NCI-H69 (cell line): Measurements from ENCODE around the gene HOXA11.

ENCODE experiments used
- DNase-seq: peaks from one replicate; lab custom pipeline; 2025; lab: John Stamatoyannopoulos, UW

HOXA11 gene

DNA sequence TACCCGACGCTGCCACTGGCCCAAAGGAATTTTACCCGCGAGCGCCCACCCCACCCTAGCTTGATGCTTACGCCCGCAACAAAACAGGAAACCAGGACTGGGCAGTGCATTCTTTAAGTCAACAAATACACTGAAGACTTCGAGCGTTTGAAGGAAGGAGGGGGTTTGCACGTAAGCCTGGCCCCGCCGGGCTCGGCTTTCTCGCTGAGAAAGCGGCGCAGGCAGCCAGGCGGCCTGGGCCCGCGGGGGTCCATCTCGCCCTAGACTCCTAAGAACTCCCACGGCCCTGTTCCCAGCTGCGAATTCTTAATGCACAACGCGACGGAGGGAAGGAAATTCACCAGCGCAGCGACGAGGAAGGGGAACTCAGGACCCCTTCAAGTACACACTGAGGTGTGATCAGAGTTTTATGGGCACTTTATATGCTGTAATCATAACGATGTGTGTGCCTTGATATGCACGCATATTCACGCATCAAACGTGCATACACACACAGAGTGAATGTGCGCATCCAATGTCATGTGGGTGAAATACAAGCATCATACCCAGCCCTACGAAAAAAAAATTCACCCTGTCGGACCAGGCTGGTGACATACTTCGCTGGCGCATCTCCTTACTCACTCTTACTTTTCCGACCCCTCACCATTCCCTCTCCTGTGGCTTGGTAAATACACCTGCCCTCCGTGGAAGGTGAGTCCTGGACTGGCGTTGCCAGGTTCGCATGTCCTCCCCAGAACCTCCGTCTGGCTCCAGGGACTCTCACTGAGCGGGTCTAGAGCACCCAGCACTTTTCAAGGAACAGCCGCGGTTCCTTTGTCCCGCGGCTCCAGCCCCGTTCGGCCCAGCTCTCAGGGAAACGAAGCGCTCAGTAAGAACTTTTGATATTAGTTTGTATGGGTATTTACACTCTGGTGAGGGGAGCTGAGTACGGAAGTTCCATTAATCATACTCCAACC lies 20.6 kb upstream of the HOXA11 start:
- DNase-seq, result peak; percentile 58

DNA sequence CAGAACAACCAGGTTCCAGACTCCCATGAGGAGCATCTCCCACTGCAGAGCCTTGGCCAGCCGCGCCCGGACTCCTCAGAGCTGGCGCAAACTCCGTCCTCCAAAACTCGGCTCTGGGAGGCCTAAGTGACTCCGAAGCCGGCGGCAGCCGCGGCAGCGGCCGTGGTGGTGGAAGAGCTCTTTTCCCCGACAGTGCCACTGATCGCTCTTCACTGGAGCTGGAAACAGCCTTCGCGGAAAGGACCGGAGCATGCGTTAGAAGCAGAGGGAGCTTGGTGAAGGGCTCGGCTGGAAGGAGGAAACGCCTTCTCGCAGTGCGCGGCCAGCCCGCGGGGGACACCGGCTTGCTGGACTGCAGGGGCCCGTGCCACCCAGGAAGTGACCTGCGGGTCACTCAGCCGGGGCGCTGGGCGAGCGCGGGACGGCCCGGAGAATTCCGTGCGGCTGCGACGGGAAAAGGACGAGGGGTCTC lies 19.9 kb upstream of the HOXA11 start:
- DNase-seq, result peak; percentile 72

DNA sequence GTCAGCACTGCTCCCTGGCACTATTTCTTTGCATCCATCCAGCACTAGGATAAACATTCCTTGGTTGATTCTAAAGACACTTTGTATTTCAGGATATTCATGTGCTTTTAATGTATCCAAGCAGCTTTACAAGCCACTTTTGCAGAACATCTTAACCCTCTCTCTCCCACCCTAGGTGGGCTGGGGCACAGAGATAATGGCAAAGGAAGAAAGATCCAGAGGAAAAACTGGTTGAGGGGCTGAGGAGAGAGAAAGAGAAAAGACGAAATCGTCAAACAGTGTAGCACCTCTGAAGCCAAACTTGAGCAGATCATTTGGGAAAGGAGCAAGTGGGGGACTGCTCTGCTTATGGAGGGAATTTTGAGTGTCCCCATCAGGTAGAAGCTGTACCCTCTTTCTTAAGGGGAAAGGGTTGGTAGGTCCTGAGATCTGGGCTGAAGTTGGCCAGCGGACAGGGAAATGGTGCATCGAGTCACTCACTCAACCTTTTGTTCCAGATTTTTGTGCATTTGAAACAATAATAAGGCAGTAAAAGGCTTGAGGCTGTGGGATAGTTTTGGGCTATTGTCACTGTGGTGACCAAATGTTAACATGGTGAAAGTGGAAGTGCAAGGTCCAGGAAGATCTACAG lies 19.0 kb upstream of the HOXA11 start:
- no peak for DNase-seq

DNA sequence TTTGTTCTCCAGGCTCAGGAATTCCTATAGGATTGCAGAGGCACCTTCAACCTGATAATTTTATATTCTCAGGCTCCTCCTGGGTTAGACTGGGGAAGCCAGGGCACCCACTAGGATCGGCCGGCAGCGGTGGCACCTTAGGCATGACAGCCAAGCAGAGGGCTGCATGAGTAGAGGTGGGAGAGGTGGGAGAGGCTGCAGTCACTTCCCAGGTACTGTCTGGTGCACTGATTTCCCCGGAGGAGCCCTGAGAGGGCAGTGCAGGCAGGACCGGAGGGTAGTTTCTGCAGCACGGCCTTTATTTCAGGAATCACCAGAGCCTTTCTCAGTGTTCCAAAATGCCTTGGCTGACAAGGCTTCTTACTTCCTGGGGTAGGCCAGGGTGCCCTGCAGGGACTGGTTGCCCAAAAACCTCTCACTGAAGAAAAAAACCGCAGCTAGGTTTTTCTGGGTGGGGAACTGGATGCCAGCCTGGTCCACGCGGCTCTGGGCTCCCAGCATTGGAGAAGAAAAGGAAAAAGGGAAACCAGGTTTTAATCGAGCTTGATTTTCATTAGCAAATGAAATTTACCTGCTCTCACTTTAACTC lies 18.4 kb upstream of the HOXA11 start:
- DNase-seq, result no peak

DNA sequence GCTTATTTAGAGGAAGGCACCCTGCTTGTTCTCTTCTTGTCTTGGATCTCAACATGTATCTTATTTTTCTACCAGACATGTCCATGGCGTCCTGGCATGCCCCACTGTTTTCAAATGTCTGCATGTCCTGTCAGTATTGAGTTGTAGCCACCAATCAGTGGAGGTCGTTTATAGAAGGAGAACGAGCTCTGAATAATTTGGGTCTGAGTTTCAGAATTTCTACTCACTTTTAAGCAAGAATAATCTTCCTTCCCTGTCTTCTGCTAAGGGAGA lies 17.8 kb upstream of the HOXA11 start:
- DNase-seq, result no peak

DNA sequence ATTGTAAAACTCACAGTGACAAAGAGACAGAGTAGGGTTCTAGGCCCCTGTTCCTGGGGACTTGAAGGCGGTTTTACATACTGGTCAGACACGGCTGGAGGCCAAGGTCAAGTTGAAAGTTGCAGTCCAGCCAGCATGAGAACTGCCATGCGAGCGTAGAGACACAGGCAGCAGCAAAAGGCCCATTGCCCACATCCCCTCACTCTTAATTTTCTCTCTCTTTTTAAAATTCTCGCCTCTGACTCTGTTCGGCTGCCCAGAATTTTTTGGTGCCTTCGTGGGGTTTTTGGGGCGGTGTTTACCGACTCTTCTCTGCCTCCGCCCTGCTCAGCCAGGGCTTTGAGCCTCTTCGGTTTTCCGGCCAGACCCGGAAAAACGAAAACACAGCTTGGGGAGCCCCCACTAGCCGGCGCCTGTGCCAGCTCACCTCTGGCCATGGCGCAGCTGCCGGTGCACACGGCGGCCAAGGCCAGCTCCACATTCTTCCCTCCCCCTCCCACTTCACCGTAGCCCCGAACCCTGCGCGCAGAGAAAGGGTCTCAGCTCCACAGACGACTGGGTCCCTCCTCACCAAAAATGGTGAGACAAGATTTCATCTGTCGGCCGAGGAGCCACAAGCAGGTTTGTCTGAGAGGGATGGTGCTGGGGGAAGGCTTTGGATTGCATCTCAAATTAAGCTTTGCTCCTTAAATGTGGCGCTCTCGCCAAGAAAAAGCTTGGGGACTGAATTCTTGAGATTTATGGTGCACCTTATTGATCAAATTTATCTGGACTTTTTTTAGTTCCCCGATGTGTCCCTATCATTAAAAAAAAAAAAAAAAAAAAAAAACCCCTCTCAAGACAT lies 17.2 kb upstream of the HOXA11 start:
- no peak for DNase-seq

DNA sequence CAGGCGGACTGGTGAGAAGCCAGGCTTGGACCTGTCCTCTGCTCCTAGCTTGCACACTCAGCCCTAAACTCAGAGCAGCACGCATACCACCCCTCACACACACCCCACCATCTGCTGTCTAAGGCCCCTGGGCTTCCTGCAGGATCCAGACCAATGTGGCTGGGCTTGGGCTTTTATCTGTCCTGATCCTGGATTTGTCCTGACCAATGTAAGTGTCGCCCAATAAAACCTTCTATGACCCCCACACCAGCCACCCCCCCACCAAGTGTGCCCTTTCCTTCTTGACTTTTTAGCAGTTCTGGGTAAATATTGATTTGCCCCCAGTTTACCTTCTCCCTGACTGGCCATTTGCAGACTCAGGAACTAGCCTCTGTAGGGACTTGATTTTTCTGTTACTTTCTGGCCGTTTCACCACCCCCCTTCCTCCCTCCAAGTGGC lies 16.6 kb upstream of the HOXA11 start:
- DNase-seq, result peak; percentile 55

DNA sequence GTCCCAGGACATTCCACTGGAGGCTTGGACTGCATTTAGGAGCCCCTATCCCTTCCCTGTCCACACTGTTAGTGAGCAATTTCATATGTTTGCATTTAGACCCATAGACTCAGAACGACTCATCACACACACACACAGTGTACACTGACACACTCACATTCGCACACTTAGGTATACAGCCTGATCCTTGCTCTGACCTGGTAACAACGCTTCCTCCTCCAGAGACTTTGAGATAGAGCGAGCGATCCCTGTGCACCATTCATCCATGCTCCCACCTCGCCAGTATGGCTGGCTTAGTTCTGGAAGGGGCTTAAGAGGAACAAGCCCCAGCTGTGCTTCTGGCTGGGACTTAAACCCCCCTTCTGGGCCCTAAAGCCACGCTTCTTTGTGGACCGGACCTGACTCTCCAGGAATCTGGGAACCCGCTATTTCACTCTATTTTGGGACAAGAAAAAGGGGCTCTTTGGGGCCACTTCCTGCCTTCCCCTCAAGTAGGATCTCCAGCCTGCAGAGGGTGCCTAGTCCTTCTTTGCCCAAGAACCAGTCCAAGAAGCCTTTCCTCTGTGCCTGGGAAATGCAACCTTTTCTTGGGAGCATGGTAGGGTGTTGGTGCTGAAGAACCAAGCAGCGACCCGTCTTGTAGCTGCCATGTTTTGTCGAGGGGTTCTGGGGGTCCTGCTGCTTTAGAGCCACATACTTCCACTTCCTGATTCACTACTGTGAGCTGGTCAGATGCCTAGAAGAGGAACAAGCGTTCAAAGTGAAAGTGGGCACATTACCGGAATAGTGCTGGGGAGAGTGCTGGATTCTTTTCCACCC lies 15.9 kb upstream of the HOXA11 start:
- peak; percentile 60 for DNase-seq

DNA sequence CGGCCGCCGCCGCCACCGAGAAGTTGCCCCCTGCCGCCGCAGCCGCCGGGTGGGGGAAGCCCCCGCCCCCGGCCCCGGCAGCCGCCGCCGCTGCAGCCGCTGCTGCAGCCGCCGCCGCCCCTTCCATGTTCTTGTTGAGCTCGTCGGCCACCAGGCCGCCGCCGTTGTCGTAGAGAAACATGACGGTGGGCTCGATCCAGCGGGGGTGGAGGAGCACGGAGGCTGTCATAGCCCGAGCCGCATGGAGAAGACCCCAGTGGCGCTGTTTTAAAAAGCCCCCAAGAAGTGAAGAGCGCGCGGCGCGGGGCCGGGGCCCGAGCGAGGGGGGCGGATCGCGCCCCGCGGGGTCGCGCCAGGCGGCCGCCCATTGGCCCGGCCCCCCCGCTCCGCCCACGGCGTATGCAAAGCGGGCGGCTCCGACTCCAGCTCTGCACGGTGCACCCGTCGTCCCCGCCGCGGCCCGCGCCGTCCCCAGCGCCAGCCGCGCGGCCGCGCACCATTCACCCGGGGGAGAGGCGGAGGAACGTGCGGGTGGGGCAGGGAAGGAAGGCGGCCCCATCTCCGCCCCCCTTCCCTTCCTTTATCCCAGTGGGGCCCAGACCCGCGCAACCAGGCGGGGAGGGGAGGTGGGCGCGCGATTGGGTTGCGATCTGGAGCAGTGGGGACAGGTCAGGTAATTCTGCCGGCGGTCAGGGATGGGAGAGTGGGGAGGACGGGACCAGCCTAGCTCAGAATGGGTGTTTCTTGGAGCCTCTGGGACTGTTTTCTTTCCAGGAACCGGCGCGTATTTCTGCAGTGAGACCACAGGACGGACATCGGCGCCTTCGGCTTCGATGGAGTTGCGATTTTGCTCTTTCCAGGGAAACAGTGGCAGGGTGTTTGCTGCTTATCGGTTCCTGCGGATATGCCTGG lies 15.1 kb upstream of the HOXA11 start, which contains the start of gene HOXA13:
TSS of gene HOXA13 (minus strand) at position 243 of the 912 bp plus-strand sequence. CDS start at position 229, 14 bp downstream.
- DNase-seq, result peak; percentile 87

DNA sequence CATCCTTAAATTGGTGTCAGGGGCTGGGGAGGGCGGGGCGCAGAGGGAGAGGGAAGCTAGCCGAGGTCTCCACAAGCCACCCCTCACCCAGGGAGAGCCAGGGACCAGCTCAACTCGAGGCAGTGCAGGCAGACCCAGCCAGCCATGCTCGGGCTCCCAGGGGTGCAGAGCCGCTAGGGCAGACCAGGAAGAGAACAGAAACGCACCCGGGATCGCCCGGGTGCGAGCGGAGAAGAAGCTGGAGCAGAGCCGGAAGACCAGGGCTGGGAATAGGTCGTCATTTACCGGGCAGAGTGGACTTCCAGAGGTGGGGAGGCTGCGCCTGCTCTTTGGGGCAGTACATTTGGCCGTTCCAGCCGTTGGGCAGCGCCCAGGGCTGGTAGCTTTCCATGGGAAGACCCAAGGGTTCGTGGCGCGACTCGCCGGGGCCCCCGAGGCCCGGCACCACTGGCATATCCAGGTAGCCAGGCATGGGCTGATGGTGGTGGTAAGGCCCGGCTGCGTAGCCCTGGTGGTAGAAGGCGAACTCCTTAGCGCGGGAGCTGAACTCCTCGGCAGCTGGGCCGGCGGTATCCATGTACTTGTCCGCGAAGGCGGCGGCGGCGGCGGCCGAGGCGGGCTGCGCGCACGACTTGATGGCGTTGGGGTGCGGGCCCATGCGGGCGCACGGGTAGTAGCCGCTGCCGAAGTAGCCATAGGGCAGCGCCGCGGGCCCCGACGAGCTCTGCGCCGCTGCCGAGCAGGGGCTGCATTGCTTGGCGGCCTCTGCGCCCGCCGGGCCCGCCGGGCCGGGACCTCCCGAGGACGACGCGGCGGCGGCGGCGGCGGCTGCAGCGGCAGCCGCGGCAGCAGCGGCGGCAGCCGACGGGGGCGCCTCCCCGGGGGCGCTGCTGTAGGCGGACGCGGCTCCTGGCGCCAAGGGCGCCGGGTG lies 14.1 kb upstream of the HOXA11 start:
- DNase-seq, result peak; percentile 72

DNA sequence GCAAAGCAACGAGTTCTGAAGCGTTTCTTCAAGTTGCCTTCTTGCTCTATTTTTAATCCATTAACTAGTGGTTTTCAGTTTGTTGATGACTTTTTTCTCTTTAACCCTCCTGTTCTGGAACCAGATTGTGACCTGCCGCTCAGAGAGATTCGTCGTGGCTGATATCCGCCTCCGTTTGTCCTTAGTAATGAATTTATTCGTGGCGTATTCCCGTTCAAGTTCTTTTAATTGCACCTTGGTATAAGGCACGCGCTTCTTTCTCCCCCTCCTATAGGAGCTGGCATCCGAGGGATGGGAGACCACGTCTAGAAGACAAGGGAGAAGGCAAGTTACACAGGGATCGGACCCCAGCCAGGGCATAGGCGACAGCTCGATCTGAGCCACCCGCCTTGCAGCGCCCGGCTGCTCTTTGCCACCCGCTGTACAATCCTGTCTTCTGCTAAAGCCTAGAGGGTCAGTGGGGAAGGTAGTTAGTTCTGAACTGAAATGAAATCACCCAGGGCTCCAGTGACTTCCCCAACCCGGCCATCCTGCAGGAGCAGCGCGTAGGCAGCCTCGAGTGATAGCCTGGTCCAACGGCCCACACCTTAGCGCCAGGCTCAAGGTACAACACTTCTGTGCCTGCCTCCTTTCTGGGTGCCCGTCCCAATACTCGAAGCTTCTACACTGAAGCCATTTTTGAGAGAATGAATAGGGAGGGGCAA lies 13.3 kb upstream of the HOXA11 start:
- peak; percentile 55 for DNase-seq

DNA sequence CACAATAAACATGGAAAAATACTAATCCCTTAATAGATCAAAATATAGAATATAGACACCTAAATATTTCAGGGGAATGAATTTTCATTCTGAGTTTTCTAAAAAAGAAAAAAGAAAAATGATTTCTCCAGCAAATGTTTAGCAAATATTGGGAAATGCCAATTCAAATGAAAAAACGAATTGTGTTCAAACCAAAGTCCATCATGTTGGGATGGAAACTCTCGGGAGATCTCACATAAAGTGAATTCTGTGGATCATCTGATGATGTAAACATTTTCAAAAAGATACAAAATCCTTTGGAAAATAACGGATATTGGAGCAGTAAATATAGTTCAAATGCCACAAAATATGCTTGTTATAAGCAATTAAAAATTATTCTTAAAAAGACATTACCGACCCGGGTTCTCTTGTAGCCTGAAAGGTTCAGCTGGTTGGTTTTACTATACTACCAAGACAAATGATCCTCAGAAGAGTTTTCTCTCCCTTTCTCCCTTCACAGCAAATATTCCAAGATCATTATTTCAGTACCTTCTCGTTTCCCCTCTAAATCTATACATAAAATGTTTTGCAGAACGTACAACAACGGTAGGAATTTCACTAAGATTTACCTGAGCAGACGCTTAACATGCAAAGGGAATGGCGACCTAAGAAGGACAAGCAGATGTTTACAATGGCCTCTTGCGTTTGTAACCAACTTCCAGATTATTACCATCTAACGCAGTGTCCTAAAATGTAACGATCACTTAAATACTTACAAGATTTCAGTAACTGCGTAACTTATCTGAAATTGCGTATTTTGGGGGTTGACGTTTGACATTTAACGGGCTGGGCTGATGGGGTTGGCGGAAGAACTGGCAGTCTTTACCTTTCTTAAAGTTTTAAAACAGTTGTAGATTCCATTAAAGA lies 12.4 kb upstream of the HOXA11 start:
- DNase-seq, result no peak

DNA sequence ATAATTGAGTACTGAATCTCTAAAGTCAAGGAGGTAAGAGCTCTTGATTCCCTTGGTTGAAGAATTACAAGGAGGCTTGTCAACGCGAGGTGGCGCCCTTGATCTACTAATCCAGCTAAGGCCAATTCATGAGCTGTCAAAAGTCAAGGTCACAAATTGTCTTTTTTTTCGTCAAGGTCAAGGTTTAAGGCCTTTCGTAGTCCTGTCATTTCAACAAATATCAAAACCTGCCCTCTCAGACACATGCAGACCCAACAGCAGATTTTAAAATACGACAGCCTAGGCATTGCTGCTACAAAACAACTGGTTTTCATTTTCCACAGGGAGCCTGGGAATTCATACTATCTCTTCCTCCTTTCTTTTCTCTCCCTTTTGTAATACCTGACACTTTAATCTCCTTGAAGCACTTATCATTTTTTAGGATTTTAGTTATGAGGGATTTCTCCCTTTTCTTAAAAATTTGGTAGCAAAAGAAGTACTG lies 11.3 kb upstream of the HOXA11 start:
- DNase-seq, result peak; percentile 80

DNA sequence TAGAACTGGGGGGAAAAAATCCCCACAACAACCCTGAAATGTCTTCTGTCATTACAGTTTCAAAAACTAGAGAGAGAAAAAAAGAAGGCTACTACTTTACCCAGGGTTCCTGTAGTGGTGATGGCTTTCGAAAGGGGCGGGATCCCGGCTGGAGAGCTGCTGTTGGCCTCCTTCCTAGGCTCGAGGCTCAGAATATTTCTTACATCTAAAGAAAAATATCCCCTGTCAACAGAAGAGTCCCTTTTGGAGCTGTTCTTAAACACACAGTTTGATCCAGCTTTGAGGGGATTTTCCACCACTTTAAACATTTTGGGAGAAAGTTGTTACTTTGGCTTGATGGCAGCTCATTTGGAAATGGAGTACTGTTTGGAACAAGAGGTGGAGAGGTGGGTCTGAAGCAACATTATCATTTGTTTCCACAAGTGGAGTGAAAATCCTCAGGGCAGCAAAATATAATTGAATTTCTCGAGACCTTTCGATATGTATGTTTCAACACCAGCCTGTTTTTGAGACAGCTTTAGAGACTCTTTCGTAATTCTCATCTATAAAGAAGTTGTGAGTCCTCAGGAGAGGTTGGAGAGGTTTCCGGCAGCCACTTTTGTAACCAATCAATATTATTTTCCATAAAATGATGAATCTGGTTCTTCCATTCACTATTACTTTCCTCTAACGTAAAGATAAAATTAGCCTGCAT lies 9.8 kb upstream of the HOXA11 start:
- no peak for DNase-seq

DNA sequence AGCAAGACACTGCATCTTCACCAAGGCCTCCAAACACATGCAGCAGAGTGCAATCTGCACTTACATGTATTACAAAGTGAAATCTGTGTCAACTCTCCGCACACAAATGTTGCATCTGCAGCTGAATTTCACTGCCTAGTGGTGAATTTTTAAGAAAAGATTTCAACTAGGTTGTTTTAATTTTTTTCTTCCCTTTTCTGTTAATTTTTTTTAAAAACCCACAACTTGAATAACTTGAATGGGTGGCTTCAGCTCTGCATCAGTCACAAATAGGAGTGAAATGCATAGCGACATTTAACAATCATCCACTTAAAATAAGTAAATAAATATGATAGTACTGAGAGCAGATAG lies 8.9 kb upstream of the HOXA11 start:
- no peak for DNase-seq

DNA sequence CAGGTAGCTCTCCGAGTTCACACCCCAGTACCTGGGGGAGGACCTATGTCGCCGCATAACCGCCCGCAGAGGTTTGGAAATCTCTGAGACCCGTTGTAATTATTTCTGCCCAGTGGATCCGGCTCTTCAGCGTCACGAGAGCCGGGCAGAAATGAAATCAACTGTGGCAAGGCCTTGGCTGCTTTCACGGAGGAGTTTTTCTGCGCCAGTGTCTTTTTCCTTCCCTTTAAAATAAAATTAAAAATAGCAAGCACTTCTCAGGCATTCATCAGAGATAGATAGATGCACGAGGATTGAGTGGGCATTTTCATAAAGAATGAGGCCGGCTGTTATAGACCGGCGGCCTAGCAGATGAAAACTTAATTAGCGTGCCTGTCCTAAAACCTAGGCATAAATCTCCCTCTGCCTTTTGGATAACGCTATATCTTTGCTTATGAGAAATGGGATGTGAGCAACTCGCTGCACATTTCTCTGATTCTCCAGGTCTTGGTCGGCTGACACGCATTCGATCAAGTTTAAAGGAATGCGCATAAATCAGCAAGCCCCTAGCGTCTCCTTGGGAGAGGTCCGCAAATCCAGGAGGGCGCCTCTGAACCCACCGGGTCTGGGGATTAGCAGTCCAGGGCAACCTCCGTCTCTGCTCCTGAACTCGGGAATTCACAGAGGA lies 8.4 kb upstream of the HOXA11 start:
- no peak for DNase-seq
